Colonic mucosa (tissue), 4 donors: ENCODE results near the gene GCSAM. TPM values are rescaled to one million over a fixed set of nuclear protein-coding genes. Genes with fewer than 3 reads are reported as not detected.

Experiments
- DNase-seq: peaks from one replicate; pipeline ENCODE4 v3.0.0-alpha.2; 2020
- H3K27ac ChIP-seq: fragments of 200-600 bp; one replicate; pipeline ENCODE4 v1.8.0; 2021
- H3K27me3 ChIP-seq: fragments of 200-600 bp; one replicate; pipeline ENCODE4 v1.8.0; 2021
- H3K36me3 ChIP-seq: fragments of 200-600 bp; one replicate; pipeline ENCODE4 v1.8.0; 2021
- H3K4me1 ChIP-seq: fragments of 200-600 bp; one replicate; pipeline ENCODE4 v1.8.0; 2021; ENCODE audit warnings: mild to moderate bottlenecking
- H3K4me3 ChIP-seq: fragments of 200-600 bp; one replicate; pipeline ENCODE4 v1.8.0; 2021
- H3K9ac ChIP-seq, 2 donors: one replicate each; pipeline ENCODE4 v1.7.0; 2013; ENCODE audit warnings: control low read depth in 2 of 2, low read depth in 2 of 2, low read length in 2 of 2
- H3K9me3 ChIP-seq: fragments of 200-600 bp; one replicate; pipeline ENCODE4 v1.8.0; 2021
- CTCF ChIP-seq: fragments of 200-600 bp; IDR thresholded peaks from one replicate; pipeline ENCODE4 v1.8.0; 2022; ENCODE audit warnings: antibody characterized with exemption, mild to moderate bottlenecking
- intact Hi-C: fragments of 100-400 bp; cut with DNase I; formaldehyde crosslinking; loops from one replicate; pipeline ENCODE4 v1.14.1; 2022
- total RNA-seq, 2 donors: library from RNA; stranded (reverse); fragmentation: NEBNext Ultra II Directional in 1 of 2; extraction: Animal tissue kit (Norgen Biotek cat#: 25700) in 1 of 2; gene quantifications; one replicate each; pipeline ENCODE4 v1.2.1, GENCODE V29; 2021
- donor health status: healthy.
- donor health status: DM: no; HTN: no; CAD: no.
- donor health status: DM: no; HTN: no; CAD: no.

GCSAM gene
- total RNA-seq: under 1 TPM; 0.16 to 0.17 TPM

DNA sequence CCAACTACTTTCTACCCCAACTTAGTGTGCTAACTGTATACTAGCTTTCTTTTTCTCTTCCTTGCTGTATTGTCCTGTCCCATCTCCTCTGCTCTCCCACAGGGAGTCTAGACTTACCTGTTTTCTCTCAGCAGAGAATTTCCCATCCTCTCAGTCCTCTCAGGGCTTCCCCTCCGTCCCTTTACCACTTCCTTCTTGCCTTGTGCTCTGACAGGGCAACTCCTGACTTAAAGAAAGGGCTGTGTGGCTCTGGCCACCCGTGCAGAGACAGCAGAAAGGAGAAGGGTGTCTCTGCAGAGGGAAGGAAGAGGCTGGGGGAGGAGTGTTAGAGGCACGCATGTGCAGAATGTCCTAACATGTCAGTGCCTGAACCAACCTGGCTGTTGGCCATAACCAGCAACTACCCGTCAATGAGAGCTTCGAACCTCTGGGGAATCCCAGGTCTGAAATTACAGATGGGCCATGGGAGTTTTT, at the start of gene GCSAM:
Gene GCSAM, minus strand, starts transcription at position 274 of the 474 bp plus-strand sequence. Its CDS starts 128 bp downstream, at position 146.
- Histone ChIP-seq H3K27me3 (no peaks in the 10 kb centered on the region), H3K9me3 (no peaks in the 10 kb centered on the region), H3K36me3 (no peaks in the 10 kb centered on the region), H3K27ac (no peak within 1 kb of the TSS), H3K4me1 (no peaks in the 10 kb centered on the region), H3K4me3 (no peak within 1 kb of the TSS), H3K9ac (no peak within 1 kb of the TSS)
- no peak for TF ChIP-seq CTCF
- peak; percentile 41 for DNase-seq
- intact Hi-C loops: loop anchor here (10.0 kb wide), 1 partner anchor 162 kb away; the partner anchor contains the start of gene SLC9C1

DNA sequence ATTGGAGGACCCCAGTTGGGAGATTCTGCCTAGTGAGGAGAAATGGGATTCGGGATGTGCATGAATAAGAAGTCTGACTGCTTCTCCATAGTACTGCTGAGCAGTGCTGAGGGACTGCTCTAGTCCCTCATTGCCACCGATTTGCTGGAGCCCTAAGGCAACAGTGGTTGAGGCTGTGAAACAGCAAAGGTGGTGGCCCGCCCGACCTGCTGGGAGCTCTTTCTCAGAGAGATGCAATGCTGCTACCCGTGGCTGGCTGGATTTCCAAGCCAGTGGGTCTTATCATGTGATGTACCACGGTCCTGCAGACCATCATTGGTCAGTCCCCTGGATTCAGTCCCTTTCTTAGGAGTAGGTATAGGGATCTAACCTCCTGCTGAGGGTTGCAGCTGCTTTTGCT, 42.6 kb upstream of the GCSAM start:
- intact Hi-C loops: no loop called here
- H3K27me3 ChIP-seq: no peaks in the 10 kb centered on the region
- no peak for DNase-seq
- no peak overlapping the region for H3K27ac ChIP-seq
- H3K4me1 ChIP-seq: no peaks in the 10 kb centered on the region
- H3K9me3 ChIP-seq: no peaks in the 10 kb centered on the region
- no peaks in the 10 kb centered on the region for H3K36me3 ChIP-seq
- no peak overlapping the region for H3K4me3 ChIP-seq
- no peak for TF ChIP-seq CTCF
- no peak overlapping the region for H3K9ac ChIP-seq

DNA sequence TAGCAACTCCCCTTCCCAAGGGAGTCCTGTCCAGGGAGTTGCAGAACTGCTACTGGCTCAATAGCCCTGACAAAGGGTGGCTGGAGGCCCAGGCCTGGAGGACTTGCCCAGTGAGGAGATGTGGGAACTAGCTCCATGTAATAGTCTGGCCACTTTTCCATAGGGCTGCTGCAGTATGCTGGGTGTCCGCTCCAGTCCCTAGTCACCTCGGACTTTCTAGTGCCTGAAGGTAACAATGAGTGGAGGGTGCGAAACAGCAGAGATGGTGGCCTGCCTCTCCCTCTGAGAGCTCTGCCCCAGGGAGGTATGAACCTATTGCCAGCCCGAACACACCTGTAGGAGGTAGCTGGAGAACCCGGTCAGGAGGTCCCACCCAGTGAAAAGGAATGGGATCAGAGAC, 42.0 kb upstream of the GCSAM start:
- intact Hi-C loops: no loop called here
- no peaks in the 10 kb centered on the region for H3K4me1 ChIP-seq

GRCh38 chr3:112171144-112171543, 38.1 kb upstream of the GCSAM start:
- Histone ChIP-seq H3K9ac (no peak overlapping the region), H3K36me3 (no peaks in the 10 kb centered on the region), H3K4me3 (no peak overlapping the region), H3K9me3 (no peaks in the 10 kb centered on the region), H3K27me3 (no peaks in the 10 kb centered on the region), H3K27ac (no peak overlapping the region), H3K4me1 (no peaks in the 10 kb centered on the region)
- no peak for DNase-seq
- intact Hi-C loops: no loop called here
- no peak for TF ChIP-seq CTCF

More for the DNA sequence above, 42.0 kb upstream of the GCSAM start:
- Histone ChIP-seq H3K36me3 (no peaks in the 10 kb centered on the region), H3K27me3 (no peaks in the 10 kb centered on the region), H3K4me3 (no peak overlapping the region), H3K27ac (no peak overlapping the region), H3K9ac (no peak overlapping the region), H3K9me3 (no peaks in the 10 kb centered on the region)
- TF ChIP-seq CTCF: no peak
- no peak for DNase-seq

GRCh38 chr3:112170046-112170445, 37.0 kb upstream of the GCSAM start:
- Histone ChIP-seq H3K9ac (no peak overlapping the region), H3K27ac (no peak overlapping the region), H3K36me3 (no peaks in the 10 kb centered on the region), H3K27me3 (no peaks in the 10 kb centered on the region), H3K9me3 (no peaks in the 10 kb centered on the region), H3K4me1 (no peaks in the 10 kb centered on the region), H3K4me3 (no peak overlapping the region)
- TF ChIP-seq CTCF: no peak
- intact Hi-C loops: no loop called here
- no peak for DNase-seq
